H1 (cell line): ENCODE measurements around the gene SERPINA12.

Experiments
- CTCF ChIP-seq, 3 experiments: IDR thresholded peaks; 1 replicate in 2 of 3; 2 replicates in 1 of 3; pipeline versions ENCODE4 v1.5.1 to v1.6.1; 2011; ENCODE audit warnings: low read length in 3 of 3, mild to moderate bottlenecking in 3 of 3, inconsistent platforms in 2 of 3, low read depth in 1 of 3, moderate library complexity in 1 of 3; ENCODE audit not compliant: insufficient read depth in 1 of 3; ENCODE audit errors: control extremely low read depth in 1 of 3
- EZH2 ChIP-seq: fragments of 200-600 bp; sonication (generic); IDR thresholded peaks from 2 replicates; pipeline ENCODE4 v1.7.1; 2012; ENCODE audit warnings: low read depth, mild to moderate bottlenecking, moderate library complexity, low read length, inconsistent platforms; ENCODE audit not compliant: severe bottlenecking
- JUN ChIP-seq: IDR thresholded peaks from 2 replicates; pipeline ENCODE4 v1.6.1; 2011; ENCODE audit warnings: low read depth, mild to moderate bottlenecking, improper control_type of control experiment, low read length
- MAFK ChIP-seq: IDR thresholded peaks from 2 replicates; pipeline ENCODE4 v1.6.1; 2012; ENCODE audit warnings: low read depth, mild to moderate bottlenecking, improper control_type of control experiment, low read length
- POLR2A ChIP-seq, 2 experiments: IDR thresholded peaks; 1 replicate in 1 of 2; 2 replicates in 1 of 2; pipeline ENCODE4 v1.6.1; 2011; ENCODE audit warnings: low read depth in 2 of 2, low read length in 2 of 2, mild to moderate bottlenecking in 2 of 2; ENCODE audit errors: control extremely low read depth in 1 of 2
- POLR2AphosphoS5 ChIP-seq: IDR thresholded peaks from 2 replicates; pipeline ENCODE4 v1.6.1; 2011; ENCODE audit warnings: low read depth, low read length
- RFX5 ChIP-seq: IDR thresholded peaks from 2 replicates; pipeline ENCODE4 v1.6.1; 2011; ENCODE audit warnings: low read depth, low read length, improper control_type of control experiment, borderline replicate concordance
- TAF1 ChIP-seq: IDR thresholded peaks from 2 replicates; pipeline ENCODE4 v1.6.1; 2011; ENCODE audit warnings: mild to moderate bottlenecking, low read depth, low read length

- TF ChIP-seq JUN: no peak
- TF ChIP-seq CTCF (IDR thresholded peaks at IDR 0.05; ENCODE audit: control extremely low read depth in 1 of 3, insufficient read depth in 1 of 3, low read depth in 1 of 3, low read length in 3 of 3): no peak
- TF ChIP-seq RFX5: no peak
- TF ChIP-seq EZH2: no peak
- TF ChIP-seq POLR2A (IDR thresholded peaks at IDR 0.05; ENCODE audit: control extremely low read depth in 1 of 2, low read depth in 2 of 2, low read length in 2 of 2): no peak
- TF ChIP-seq POLR2AphosphoS5: no peak
- no peak for TF ChIP-seq MAFK
- no peak for TF ChIP-seq TAF1
Measured at GRCh38 chr14:94540031-94540794, 30.9 kb upstream of the SERPINA12 start.
